HFF-Myc (cell line): ENCODE measurements around the gene SERTAD3.
A peak's percentile ranks its signal among the peaks of the same experiment; 100 is the strongest.
"Not testable (repeated sequence)": the region's sequence is repeated elsewhere in the genome, so short reads cannot be mapped to it uniquely, and the experiment has no call there.

Source experiments
- DNase-seq: peaks from one replicate; pipeline ENCODE4 v3.0.0-alpha.2; 2011; ENCODE audit warnings: low read depth; ENCODE audit errors: extremely low read depth
- H3K4me3 ChIP-seq: replicated peaks from 2 replicates; pipeline ENCODE4 v1.5.1; 2011; ENCODE audit warnings: low read depth, mild to moderate bottlenecking, control low read depth, low read length
- CTCF ChIP-seq: IDR thresholded peaks from 2 replicates; pipeline ENCODE4 v1.5.1; 2012; ENCODE audit warnings: mild to moderate bottlenecking, low read depth, low read length, control low read depth; ENCODE audit errors: missing control alignments

The SERTAD3 gene

GRCh38 chr19:40444000-40444824 is at the start of gene SERTAD3:
Gene SERTAD3, minus strand, starts transcription at chr19:40444335. Its CDS starts 2,255 bp downstream, at chr19:40442080.
- TF ChIP-seq CTCF: no peak
- peak within 1 kb of the TSS; percentile 95 for H3K4me3 ChIP-seq
- DNase-seq: no peak

- DNase-seq: no peak
- no peak for TF ChIP-seq CTCF
- H3K4me3 ChIP-seq: no peak overlapping the region
Observed at GRCh38 chr19:40493778-40494177, 49.6 kb upstream of the SERTAD3 start.

GRCh38 chr19:40492274-40492673 is 48.1 kb upstream of the SERTAD3 start:
- H3K4me3 ChIP-seq: no peak overlapping the region
- no peak for DNase-seq
- TF ChIP-seq CTCF: no peak

- no peak overlapping the region for H3K4me3 ChIP-seq
- no peak for DNase-seq
- TF ChIP-seq CTCF: no peak
Observed at GRCh38 chr19:40489882-40490230, 45.7 kb upstream of the SERTAD3 start.

- DNase-seq: no peak
- TF ChIP-seq CTCF: no peak
- no peak overlapping the region for H3K4me3 ChIP-seq
Observed at GRCh38 chr19:40486017-40486416, 41.9 kb upstream of the SERTAD3 start.

- not testable (repeated sequence) for DNase-seq, H3K4me3 ChIP-seq
Observed at GRCh38 chr19:40475878-40476644, 31.9 kb upstream of the SERTAD3 start.

- DNase-seq: no peak
- H3K4me3 ChIP-seq: no peak overlapping the region
- no peak for TF ChIP-seq CTCF
Observed at GRCh38 chr19:40474737-40475136, 30.6 kb upstream of the SERTAD3 start.
